ENCODE measurements around the gene IRX4. TPM values are rescaled to one million over a fixed set of nuclear protein-coding genes. Genes with fewer than 3 reads are reported as not detected.

The IRX4 gene
- total RNA-seq, 4 donors from 2014 or later, result not detected

DNA sequence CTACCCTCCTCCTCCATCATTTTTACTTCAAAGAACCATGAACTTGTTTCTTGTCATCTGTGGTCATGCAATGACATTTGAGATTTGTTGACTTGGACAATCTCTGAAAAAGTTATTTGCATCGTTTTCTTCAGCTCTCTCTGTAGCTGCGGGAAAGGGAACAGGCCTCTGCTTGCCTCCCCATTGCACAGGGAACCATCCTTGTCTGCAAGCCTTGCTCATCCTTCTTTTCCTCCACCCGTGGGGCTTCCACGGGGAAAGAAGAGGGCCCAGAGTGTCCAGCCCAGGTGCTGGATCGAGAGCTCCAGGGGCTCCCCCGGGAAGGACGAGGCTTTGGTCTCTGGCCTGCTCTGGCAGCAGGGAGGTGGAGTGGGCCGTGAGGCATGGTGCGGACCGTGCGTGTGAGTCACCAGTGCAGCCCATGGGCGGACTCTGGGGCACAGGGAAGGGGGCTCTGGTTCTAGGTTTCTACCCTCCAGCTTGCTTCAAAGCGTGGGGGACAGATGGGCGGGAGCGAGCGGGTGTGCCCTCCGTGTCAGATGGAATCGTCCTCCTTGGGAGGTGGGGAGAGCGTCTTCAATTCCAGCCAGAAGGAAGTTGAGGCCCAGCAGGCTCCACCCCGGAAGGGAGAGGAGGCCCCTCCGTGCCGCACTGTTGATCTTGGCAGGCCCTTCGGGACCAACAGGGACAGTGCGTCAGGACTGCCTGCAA is 6.0 kb upstream of the IRX4 start:
- no peak overlapping the region for H3K27ac ChIP-seq
- DNase-seq, result no peak
- no peaks in the 10 kb centered on the region for H3K9me3 ChIP-seq
- H3K27me3 ChIP-seq, result peaks cover 0 to 33% of the 10 kb centered on the region in 2 donors
- H3K36me3 ChIP-seq, result no peaks in the 10 kb centered on the region
- no peak overlapping the region for H3K4me3 ChIP-seq
- peaks cover 0 to 8% (median 2%) of the 10 kb centered on the region in 4 donors for H3K4me1 ChIP-seq
- TF ChIP-seq, protein P1, sequence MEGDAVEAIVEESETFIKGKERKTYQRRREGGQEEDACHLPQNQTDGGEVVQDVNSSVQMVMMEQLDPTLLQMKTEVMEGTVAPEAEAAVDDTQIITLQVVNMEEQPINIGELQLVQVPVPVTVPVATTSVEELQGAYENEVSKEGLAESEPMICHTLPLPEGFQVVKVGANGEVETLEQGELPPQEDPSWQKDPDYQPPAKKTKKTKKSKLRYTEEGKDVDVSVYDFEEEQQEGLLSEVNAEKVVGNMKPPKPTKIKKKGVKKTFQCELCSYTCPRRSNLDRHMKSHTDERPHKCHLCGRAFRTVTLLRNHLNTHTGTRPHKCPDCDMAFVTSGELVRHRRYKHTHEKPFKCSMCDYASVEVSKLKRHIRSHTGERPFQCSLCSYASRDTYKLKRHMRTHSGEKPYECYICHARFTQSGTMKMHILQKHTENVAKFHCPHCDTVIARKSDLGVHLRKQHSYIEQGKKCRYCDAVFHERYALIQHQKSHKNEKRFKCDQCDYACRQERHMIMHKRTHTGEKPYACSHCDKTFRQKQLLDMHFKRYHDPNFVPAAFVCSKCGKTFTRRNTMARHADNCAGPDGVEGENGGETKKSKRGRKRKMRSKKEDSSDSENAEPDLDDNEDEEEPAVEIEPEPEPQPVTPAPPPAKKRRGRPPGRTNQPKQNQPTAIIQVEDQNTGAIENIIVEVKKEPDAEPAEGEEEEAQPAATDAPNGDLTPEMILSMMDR (IDR thresholded peaks at IDR 0.05), result no peak
- TF ChIP-seq POLR2A (IDR thresholded peaks at IDR 0.05), result no peak

DNA sequence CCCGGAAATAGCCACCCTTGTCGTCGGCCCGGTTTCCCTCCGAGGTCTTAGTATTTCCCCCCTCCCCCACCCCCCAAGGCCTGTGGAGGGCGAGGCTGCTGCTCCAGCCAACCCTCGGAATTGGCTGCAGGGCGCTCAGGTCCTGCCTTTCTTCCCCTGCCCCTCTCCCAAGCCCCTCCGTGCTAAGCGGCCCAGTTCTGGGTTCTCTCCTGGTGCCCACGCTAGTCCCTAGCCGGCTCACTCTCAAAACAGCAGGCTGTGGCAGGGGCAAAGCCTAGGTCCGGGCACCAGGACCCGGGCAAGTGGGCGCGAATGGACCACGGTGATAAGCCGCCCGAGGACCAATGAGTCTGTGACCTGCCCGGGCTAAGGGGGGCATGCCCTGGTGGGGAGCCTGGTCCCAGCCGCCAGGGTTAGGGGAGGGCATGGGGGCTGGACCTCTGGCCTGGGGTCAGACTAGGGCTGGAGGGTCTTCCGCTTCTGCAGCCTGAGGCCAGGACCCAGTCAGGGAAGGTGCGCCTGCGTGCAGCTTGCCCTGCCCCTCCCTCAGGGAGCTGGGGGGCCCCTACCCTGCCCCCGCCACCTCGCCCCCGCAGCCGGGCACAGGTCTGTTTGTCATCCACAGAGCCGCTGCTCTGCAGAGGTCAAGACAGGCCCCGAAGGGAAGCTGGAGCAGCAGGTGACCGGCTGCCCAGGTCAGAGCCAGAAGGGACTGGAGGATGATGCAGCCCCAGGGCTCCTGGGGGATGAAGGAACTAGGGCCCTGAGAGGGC is 5.0 kb upstream of the IRX4 start:
- no peak overlapping the region for H3K4me3 ChIP-seq
- peaks cover 0 to 18% (median 3%) of the 10 kb centered on the region in 4 donors for H3K4me1 ChIP-seq
- no peaks in the 10 kb centered on the region for H3K9me3 ChIP-seq
- no peaks in the 10 kb centered on the region for H3K36me3 ChIP-seq
- peaks cover 0 to 42% of the 10 kb centered on the region in 2 donors for H3K27me3 ChIP-seq
- TF ChIP-seq POLR2A (IDR thresholded peaks at IDR 0.05), result no peak
- TF ChIP-seq, protein P1 (IDR thresholded peaks at IDR 0.05), result no peak
- H3K27ac ChIP-seq, result no peak overlapping the region
- DNase-seq, result no peak

DNA sequence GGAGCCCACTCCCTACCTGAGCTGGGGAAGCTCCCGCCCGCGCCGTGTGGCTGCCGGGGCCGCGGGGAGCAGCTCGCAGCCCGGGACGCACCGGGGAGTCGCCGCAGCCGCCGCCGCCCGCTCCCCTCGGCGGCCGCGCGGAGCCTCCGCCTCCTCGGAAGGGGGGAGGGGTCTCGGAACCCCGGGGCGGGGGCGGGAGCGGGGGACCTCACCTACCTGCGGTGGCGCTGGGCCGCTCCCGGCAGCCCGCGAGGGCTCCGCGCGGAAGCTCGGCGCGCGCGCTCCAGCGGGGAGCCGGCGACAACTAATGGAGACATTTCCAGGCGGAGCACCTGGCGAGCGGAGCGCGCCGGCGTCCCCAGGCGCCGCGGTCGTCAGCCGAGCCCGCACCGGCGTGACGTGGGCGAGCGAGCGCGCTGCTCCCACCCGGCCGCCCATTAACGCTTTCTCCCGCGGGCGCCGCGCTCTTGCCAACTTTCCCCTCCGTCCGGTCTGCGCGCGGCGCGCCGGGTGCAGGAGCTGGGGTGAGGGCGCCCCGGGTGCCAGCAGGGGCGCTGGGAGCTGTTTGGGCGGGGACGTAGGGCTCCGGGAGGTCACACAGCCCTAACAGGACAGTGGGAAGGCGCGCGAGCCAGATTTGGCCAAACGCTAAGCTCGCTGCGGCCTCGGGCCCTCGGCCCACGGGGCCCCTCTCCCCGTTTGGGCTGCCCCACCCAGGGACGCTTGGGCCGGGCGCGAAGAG is 4.3 kb upstream of the IRX4 start:
- Histone ChIP-seq H3K27me3 (peaks cover 0 to 48% of the 10 kb centered on the region in 2 donors), H3K27ac (no peak overlapping the region), H3K4me3 (no peak overlapping the region), H3K9me3 (peaks cover 0 to 2% (median 0%) of the 10 kb centered on the region in 4 donors), H3K36me3 (no peaks in the 10 kb centered on the region), H3K4me1 (peaks cover 0 to 25% (median 6%) of the 10 kb centered on the region in 4 donors)
- no peak for DNase-seq
- TF ChIP-seq, protein P1 (IDR thresholded peaks at IDR 0.05), result no peak
- no peak for TF ChIP-seq POLR2A (IDR thresholded peaks at IDR 0.05)

DNA sequence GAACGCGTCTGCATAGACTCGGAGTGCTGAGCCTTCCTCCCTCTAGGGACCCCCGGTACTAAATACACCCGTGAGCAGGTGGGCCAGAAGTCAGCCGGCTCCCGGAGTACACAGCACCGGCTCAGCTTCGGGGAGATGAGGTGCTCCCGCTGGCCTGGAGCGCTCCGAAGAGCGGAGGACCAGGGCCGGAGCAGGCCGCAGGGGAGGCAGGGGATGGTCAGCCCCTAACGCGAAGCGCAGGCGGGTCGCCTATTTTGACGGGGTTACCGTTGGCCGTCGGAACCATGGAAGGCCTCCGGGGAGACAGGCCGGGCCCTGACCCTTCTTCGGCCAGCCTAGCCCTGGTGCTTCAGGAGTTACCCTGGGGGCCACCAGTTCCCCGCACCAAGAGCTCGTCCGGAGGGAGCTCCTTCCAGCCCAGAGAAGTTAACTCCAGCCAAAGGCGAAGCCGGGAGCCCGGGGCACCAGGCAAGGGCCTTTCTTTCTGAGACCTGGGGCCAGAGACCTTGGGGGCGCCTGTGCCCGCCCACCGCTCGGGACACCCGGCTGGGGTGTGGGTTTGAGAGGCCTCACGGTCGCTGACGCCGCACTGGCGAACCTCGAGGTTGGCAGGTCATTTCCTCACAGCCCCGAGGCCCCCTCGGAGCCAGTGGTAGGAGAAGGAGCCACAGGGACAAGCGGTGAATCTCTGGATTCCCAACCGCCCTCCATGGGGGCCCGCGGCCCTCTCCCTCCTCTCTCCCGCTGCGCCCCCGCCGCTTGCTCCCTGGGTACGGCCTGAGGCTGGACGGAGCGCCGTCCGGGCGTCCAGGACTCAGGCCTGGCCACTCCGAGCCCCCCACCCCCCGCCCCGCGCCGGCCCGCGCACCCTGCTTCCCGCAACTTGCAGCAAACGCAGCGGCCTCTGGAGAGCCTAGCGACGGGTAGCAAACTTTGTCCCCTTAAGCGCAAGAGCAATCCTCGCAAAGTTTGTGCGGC is 3.4 kb upstream of the IRX4 start:
- H3K27me3 ChIP-seq, result peaks cover 0 to 55% of the 10 kb centered on the region in 2 donors
- TF ChIP-seq POLR2A (IDR thresholded peaks at IDR 0.05), result no peak
- TF ChIP-seq, protein P1 (IDR thresholded peaks at IDR 0.05), result no peak
- peaks cover 0 to 25% (median 6%) of the 10 kb centered on the region in 4 donors for H3K4me1 ChIP-seq
- DNase-seq, result no peak
- no peak overlapping the region for H3K4me3 ChIP-seq
- H3K27ac ChIP-seq, result no peak overlapping the region
- H3K36me3 ChIP-seq, result no peaks in the 10 kb centered on the region
- H3K9me3 ChIP-seq, result peaks cover 0 to 4% (median 0%) of the 10 kb centered on the region in 4 donors
